Stomach (tissue), 4 donors: ENCODE measurements around the gene JAKMIP1.

ENCODE experiments used
- CTCF ChIP-seq, 7 experiments: fragments of 450-650 bp in 4 of 7; fragments of 200-600 bp in 3 of 7; sonication (generic) in 3 of 7; IDR thresholded peaks; one replicate each; pipeline ENCODE4 v1.5.1; 2016 to 2019; ENCODE audit warnings: antibody characterized with exemption in 7 of 7, control low read depth in 2 of 7, mild to moderate bottlenecking in 1 of 7
- POLR2A ChIP-seq, 4 donors: fragments of 450-650 bp; IDR thresholded peaks; one replicate each; pipeline ENCODE4 v1.6.1; 2016; ENCODE audit warnings: antibody characterized with exemption in 4 of 4, control low read depth in 2 of 4, mild to moderate bottlenecking in 1 of 4, moderate library complexity in 1 of 4

- TF ChIP-seq CTCF (IDR thresholded peaks at IDR 0.05) (no peak), POLR2A (IDR thresholded peaks at IDR 0.05) (no peak)
Observed at GRCh38 chr4:6141554-6141953, 58.8 kb downstream of the JAKMIP1 start.
